K562 (cell line): ENCODE results near the gene UQCRC2. TPM values are rescaled to one million over a fixed set of nuclear protein-coding genes. Genes with fewer than 3 reads are reported as not detected.

Experiments used
- FOXP4 ChIP-seq: sonication (generic); formaldehyde crosslinking; IDR thresholded peaks from 2 replicates; pipeline ENCODE4 v1.8.0; 2022; ENCODE audit warnings: mild to moderate bottlenecking, missing genetic modification reagents, borderline replicate concordance
- HDAC3 ChIP-seq: fragments of 450-650 bp; IDR thresholded peaks from 2 replicates; pipeline ENCODE4 v1.6.1; 2018; ENCODE audit warnings: borderline replicate concordance, mild to moderate bottlenecking, moderate library complexity; ENCODE audit not compliant: partially characterized antibody
- ILF3 ChIP-seq: fragments of 450-650 bp; IDR thresholded peaks from 2 replicates; pipeline ENCODE4 v1.6.1; 2018; ENCODE audit warnings: antibody characterized with exemption, mild to moderate bottlenecking, moderate library complexity, borderline replicate concordance
- IRF9 ChIP-seq: fragments of 450-650 bp; IDR thresholded peaks from 2 replicates; pipeline ENCODE4 v1.6.1; 2016; ENCODE audit warnings: missing biosample characterization, missing genetic modification characterization
- KDM5B ChIP-seq: fragments of 200-600 bp; sonication (generic); IDR thresholded peaks from 2 replicates; pipeline ENCODE4 v1.6.1; 2012; ENCODE audit warnings: low read depth, mild to moderate bottlenecking, moderate library complexity, low read length, control low read depth, inconsistent platforms; ENCODE audit not compliant: insufficient replicate concordance
- LARP7 ChIP-seq: fragments of 450-650 bp; IDR thresholded peaks from 2 replicates; pipeline ENCODE4 v1.6.1; 2016
- MLLT1 ChIP-seq, 2 experiments: fragments of 450-650 bp; IDR thresholded peaks; 2 replicates each; pipeline ENCODE4 v1.6.1; 2016
- MYC ChIP-seq, 2 experiments: fragments of 250-450 bp in 1 of 2; sonication (Bioruptor Pico) in 1 of 2; IDR thresholded peaks; 2 replicates each; pipeline versions ENCODE4 v1.5.1 to v1.6.1; 2012 to 2021; ENCODE audit warnings: low read depth in 2 of 2, borderline replicate concordance in 1 of 2, improper control_type of control experiment in 1 of 2, low read length in 1 of 2, mild to moderate bottlenecking in 1 of 2, moderate library complexity in 1 of 2
- SMARCA4 ChIP-seq: fragments of 450-650 bp; IDR thresholded peaks from 2 replicates; pipeline ENCODE4 v1.6.1; 2016
- SMARCA5 ChIP-seq: fragments of 450-650 bp; IDR thresholded peaks from 2 replicates; pipeline ENCODE4 v1.6.1; 2016
- SRSF9 ChIP-seq: fragments of 200-400 bp; formaldehyde crosslinking; IDR thresholded peaks from 2 replicates; pipeline ENCODE4 v1.6.1; 2017; ENCODE audit warnings: low read depth, low read length, borderline replicate concordance
- ZBTB33 ChIP-seq: sonication (generic); formaldehyde crosslinking; IDR thresholded peaks from 2 replicates; pipeline ENCODE4 v1.8.1; 2023; ENCODE audit warnings: mild to moderate bottlenecking, missing genetic modification reagents
- ZFX ChIP-seq: sonication (generic); formaldehyde crosslinking; IDR thresholded peaks from 2 replicates; pipeline ENCODE4 v1.8.0; 2022; ENCODE audit warnings: mild to moderate bottlenecking, missing genetic modification reagents, moderate library complexity
- ZNF146 ChIP-seq: IDR thresholded peaks from one replicate; pipeline ENCODE4 v1.6.1; 2018; ENCODE audit warnings: missing compliant biosample characterization; ENCODE audit not compliant: unreplicated experiment
- ZNF280A ChIP-seq: fragments of 450-650 bp; IDR thresholded peaks from 2 replicates; pipeline ENCODE4 v1.6.1; 2018; ENCODE audit warnings: mild to moderate bottlenecking, low read depth; ENCODE audit not compliant: partially characterized antibody
- ZNF324 ChIP-seq: fragments of 250-450 bp; sonication (Bioruptor Pico); IDR thresholded peaks from 2 replicates; pipeline ENCODE4 v1.4.0; 2020; ENCODE audit warnings: mild to moderate bottlenecking
- ZNF75A ChIP-seq: fragments of 450-650 bp; formaldehyde crosslinking; IDR thresholded peaks from 2 replicates; pipeline ENCODE4 v1.4.0; 2020; ENCODE audit warnings: mild to moderate bottlenecking
- ZNF764 ChIP-seq: fragments of 250-450 bp; sonication (Bioruptor Pico); IDR thresholded peaks from 2 replicates; pipeline ENCODE4 v1.4.0; 2020; ENCODE audit warnings: low read depth, mild to moderate bottlenecking, moderate library complexity
- polyA plus RNA-seq, 8 experiments: library from polyadenylated mRNA; depleted of rRNA in 4 of 8; stranded (reverse) in 5 of 8; unstranded in 3 of 8; fragments of >200 nt; fragmentation: Nextera tagmentation in 2 of 8; fragmentation: Illumina TruSeq in 1 of 8; extraction: Ambion mirVana in 2 of 8; extraction: Trizol in 1 of 8; gene quantifications; 2 replicates each; pipeline versions ENCODE4 v1.2.1 to v1.2.3, GENCODE V29; 2011 to 2014; ENCODE audit warnings: inconsistent platforms in 1 of 8, missing spikeins in 1 of 8
- total RNA-seq, 7 experiments: library from RNA; depleted of rRNA in 6 of 7; stranded (reverse); fragments of >200 nt in 6 of 7; fragmentation: Illumina TruSeq in 2 of 7; extraction: Trizol in 2 of 7; gene quantifications; 2 replicates each; pipeline versions ENCODE4 v1.2.1 to v1.2.3, GENCODE V29; 2011 to 2021; ENCODE audit warnings: low replicate concordance in 1 of 7

Gene UQCRC2
- total and polyA plus RNA-seq, 9 of the 15 experiments (the other 6 are each of a cell fraction or from before 2014, with no cell fraction given) = 177 to 516 (median 319) TPM

- no peak for TF ChIP-seq MLLT1 (IDR thresholded peaks at IDR 0.05)
- no peak for TF ChIP-seq IRF9 (tag)
- TF ChIP-seq SRSF9 = no peak
- peak; percentile 36 for TF ChIP-seq KDM5B
- TF ChIP-seq LARP7 = no peak
- TF ChIP-seq FOXP4 (CRISPR knock-in tag) = no peak
- no peak for TF ChIP-seq SMARCA5
- TF ChIP-seq ZNF280A = no peak
- no peak for TF ChIP-seq ZNF75A (CRISPR knock-in tag)
- no peak for TF ChIP-seq ZNF324 (CRISPR knock-in tag)
- TF ChIP-seq SMARCA4 = peak; percentile 17; the same call in 1 of the 2 replicates
- TF ChIP-seq ZBTB33 (CRISPR knock-in tag) = no peak
- no peak for TF ChIP-seq ILF3
- TF ChIP-seq ZFX (CRISPR knock-in tag) = peak; percentile 63
- no peak for TF ChIP-seq HDAC3
- TF ChIP-seq ZNF146 (CRISPR knock-in tag) = no peak
- TF ChIP-seq ZNF764 (CRISPR knock-in tag) = no peak
- peak; percentile 18; the same call in 1 of the 2 replicates for TF ChIP-seq MYC (IDR thresholded peaks at IDR 0.05; ENCODE audit: low read depth, low read length)
- no peak for TF ChIP-seq MYC (CRISPR knock-in tag; IDR thresholded peaks at IDR 0.05; ENCODE audit: borderline replicate concordance, low read depth)
These were observed 54.5 kb downstream of the UQCRC2 start, which contains the start of gene MOSMO (continued) for GRCh38 chr16:22007509-22008214.
